Measurements from ENCODE around the gene SEC14L6. TPM values are rescaled to one million over a fixed set of nuclear protein-coding genes. Genes with fewer than 3 reads are reported as not detected.
A peak's percentile ranks its signal among the peaks of the same experiment; 100 is the strongest.
"Not testable (repeated sequence)": the region's sequence is repeated elsewhere in the genome, so short reads cannot be mapped to it uniquely, and the experiment has no call there.

Gene SEC14L6
- total RNA-seq, 1 experiment from 2014 or later, result not detected

DNA sequence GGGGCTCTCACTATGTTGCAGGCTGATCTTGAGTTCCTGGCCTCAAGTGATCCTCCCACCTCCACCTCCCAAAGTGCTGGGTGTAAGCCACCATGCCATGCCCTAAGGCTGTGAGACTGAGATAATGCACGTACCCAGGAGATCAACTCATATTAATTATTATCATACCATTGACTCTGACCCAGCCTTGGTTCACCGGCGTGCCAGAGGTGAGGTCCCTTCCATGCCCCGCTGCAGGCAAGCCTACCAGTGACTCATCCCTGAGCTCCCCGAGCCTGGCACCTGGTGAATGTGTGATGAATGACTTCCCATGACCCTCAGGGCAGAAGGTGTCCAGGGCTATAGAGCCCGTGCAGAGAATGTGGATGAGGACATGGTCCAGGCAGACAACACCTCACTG, 15.8 kb upstream of the SEC14L6 start:
- Mint-ChIP-seq H3K27me3 (ENCODE audit: insufficient read depth, unreplicated experiment) (no peaks in the 10 kb centered on the region), H3K9me3 (ENCODE audit: unreplicated experiment) (no peaks in the 10 kb centered on the region), H3K4me3 (ENCODE audit: unreplicated experiment) (no peak overlapping the region), H3K27ac (ENCODE audit: low read depth, unreplicated experiment) (no peak overlapping the region), H3K4me1 (ENCODE audit: insufficient read depth, unreplicated experiment) (peaks cover 5% of the 10 kb centered on the region), H3K36me3 (ENCODE audit: insufficient read depth, unreplicated experiment) (no peaks in the 10 kb centered on the region)
- peak; percentile 71 for DNase-seq (ENCODE audit: unreplicated experiment)
- TF ChIP-seq, protein P1, sequence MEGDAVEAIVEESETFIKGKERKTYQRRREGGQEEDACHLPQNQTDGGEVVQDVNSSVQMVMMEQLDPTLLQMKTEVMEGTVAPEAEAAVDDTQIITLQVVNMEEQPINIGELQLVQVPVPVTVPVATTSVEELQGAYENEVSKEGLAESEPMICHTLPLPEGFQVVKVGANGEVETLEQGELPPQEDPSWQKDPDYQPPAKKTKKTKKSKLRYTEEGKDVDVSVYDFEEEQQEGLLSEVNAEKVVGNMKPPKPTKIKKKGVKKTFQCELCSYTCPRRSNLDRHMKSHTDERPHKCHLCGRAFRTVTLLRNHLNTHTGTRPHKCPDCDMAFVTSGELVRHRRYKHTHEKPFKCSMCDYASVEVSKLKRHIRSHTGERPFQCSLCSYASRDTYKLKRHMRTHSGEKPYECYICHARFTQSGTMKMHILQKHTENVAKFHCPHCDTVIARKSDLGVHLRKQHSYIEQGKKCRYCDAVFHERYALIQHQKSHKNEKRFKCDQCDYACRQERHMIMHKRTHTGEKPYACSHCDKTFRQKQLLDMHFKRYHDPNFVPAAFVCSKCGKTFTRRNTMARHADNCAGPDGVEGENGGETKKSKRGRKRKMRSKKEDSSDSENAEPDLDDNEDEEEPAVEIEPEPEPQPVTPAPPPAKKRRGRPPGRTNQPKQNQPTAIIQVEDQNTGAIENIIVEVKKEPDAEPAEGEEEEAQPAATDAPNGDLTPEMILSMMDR (IDR thresholded peaks at IDR 0.05; ENCODE audit: unreplicated experiment), result no peak
- CTCF ChIA-PET, result interaction anchor here (0.6 kb wide), 1 partner anchor 78 kb away, joined by 5 read pairs; no protein-coding TSS in a partner anchor
- no TSS peak for BruUV-seq (replicated peaks)
- intact Hi-C loops (cut with micrococcal nuclease), result no loop called here
- POLR2A ChIA-PET, result interaction anchor here (0.8 kb wide), 1 partner anchor 15 kb away, joined by 5 read pairs; no protein-coding TSS in a partner anchor

DNA sequence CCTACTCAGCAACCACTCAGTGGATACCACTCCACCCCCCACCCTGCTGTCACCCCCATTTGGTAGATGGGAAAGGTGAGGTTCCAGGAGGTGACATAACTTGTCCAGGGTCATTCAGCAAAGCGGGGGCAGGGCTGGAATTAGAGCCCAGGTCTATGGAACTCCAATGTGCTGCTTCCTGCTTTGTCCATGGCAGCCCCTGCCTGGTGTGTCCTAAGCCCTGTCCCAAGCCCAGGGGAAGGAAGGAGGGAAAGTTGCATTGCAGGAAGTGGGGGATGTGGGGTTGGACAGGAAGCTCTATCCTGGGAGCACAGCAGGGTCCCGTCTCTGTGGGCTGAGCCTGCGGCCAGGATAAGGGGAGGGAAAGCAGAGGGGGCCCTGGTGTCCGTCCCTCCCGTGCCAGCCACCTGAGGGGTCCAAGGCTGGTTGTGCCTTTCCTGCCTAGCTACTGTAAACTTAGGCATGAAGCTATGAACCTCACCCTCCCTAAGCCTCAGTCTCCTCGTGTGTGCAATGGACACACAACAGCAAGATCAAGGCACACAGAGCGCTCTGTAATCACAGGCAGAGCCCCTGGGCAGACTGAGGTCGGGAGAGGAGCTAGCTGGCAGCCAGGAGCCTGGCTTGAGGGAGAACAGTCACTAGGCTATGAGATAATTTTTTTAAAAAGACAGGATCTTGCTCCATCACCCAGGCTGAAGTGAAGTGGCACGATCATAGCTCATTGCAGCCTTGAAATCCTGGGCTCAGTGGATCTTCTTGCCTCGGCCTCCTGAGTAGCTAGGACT, 15.1 kb upstream of the SEC14L6 start:
- no peaks in the 10 kb centered on the region for H3K9me3 Mint-ChIP-seq (ENCODE audit: unreplicated experiment)
- peaks cover 5% of the 10 kb centered on the region for H3K4me1 Mint-ChIP-seq (ENCODE audit: insufficient read depth, unreplicated experiment)
- ChIA-PET POLR2A (interaction anchor here (0.8 kb wide), 1 partner anchor 15 kb away, joined by 5 read pairs; no protein-coding TSS in a partner anchor), CTCF (no interaction called here)
- no peaks in the 10 kb centered on the region for H3K27me3 Mint-ChIP-seq (ENCODE audit: insufficient read depth, unreplicated experiment)
- intact Hi-C loops (cut with micrococcal nuclease), result no loop called here
- BruUV-seq (replicated peaks), result no TSS peak
- DNase-seq (ENCODE audit: unreplicated experiment), result no peak
- no peak overlapping the region for H3K27ac Mint-ChIP-seq (ENCODE audit: low read depth, unreplicated experiment)
- no peak overlapping the region for H3K4me3 Mint-ChIP-seq (ENCODE audit: unreplicated experiment)
- TF ChIP-seq, protein P1 (IDR thresholded peaks at IDR 0.05; ENCODE audit: unreplicated experiment), result no peak
- H3K36me3 Mint-ChIP-seq (ENCODE audit: insufficient read depth, unreplicated experiment), result no peaks in the 10 kb centered on the region

DNA sequence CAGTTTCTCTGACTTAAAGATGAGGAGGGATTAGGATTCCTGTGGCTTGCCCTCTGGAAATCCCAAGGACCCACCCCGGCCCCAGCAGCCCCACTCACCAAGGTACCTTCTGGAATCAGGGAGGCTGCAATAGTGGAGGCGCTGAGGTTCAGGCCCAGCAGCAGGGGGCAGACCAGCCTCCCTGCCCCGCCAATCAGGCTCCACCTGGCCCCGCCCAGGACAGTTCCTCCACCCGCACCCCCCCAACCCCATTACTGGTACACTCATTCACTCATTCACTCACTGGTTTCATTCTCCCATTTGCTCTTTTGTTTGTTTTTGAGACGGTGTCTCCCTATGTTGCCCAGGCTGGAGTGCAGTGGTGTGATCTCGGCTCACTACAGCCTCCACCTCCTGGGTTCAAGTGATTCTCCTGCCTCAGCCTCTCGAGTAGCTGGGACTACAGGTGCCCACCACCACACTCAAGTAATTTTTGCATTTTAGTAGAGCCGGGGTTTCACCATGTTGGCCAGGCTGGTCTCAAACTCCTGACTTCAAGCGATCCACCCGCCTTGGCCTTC, 14.2 kb upstream of the SEC14L6 start:
- intact Hi-C loops (cut with micrococcal nuclease); BruUV-seq (replicated peaks); H3K27me3 Mint-ChIP-seq (ENCODE audit: insufficient read depth, unreplicated experiment); POLR2A ChIA-PET; H3K4me1 Mint-ChIP-seq (ENCODE audit: insufficient read depth, unreplicated experiment); DNase-seq (ENCODE audit: unreplicated experiment); H3K4me3 Mint-ChIP-seq (ENCODE audit: unreplicated experiment); H3K9me3 Mint-ChIP-seq (ENCODE audit: unreplicated experiment); CTCF ChIA-PET; H3K36me3 Mint-ChIP-seq (ENCODE audit: insufficient read depth, unreplicated experiment); H3K27ac Mint-ChIP-seq (ENCODE audit: low read depth, unreplicated experiment): not testable (repeated sequence)
- TF ChIP-seq, protein P1 (IDR thresholded peaks at IDR 0.05; ENCODE audit: unreplicated experiment), result peak; percentile 5

DNA sequence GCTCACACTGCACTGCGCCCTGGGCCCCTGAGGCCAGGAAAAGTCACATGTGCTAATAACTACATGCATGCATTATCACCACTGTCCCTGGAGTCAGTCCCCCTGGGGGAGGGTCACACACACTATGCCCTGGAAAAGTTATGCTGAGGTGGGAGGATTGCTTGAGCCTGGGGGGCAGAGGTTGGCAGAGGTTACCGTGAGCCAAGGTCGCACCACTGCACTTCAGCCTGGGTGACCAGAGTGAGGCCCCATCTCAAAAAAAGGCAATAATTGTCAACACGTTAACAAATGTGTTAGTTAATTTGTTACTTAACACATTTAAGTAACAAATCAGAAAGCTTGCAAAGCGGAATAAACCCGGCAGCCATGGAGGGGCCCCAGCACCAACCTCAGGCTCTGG, 13.3 kb upstream of the SEC14L6 start:
- ChIA-PET CTCF (no interaction called here), POLR2A (interaction anchor here (0.7 kb wide), 1 partner anchor 30 kb away, joined by 3 read pairs; no protein-coding TSS in a partner anchor)
- no peaks in the 10 kb centered on the region for H3K36me3 Mint-ChIP-seq (ENCODE audit: insufficient read depth, unreplicated experiment)
- no peak overlapping the region for H3K27ac Mint-ChIP-seq (ENCODE audit: low read depth, unreplicated experiment)
- TF ChIP-seq, protein P1 (IDR thresholded peaks at IDR 0.05; ENCODE audit: unreplicated experiment), result no peak
- no peaks in the 10 kb centered on the region for H3K9me3 Mint-ChIP-seq (ENCODE audit: unreplicated experiment)
- no peaks in the 10 kb centered on the region for H3K27me3 Mint-ChIP-seq (ENCODE audit: insufficient read depth, unreplicated experiment)
- intact Hi-C loops (cut with micrococcal nuclease), result no loop called here
- no peak overlapping the region for H3K4me3 Mint-ChIP-seq (ENCODE audit: unreplicated experiment)
- DNase-seq (ENCODE audit: unreplicated experiment), result no peak
- H3K4me1 Mint-ChIP-seq (ENCODE audit: insufficient read depth, unreplicated experiment), result peaks cover 5% of the 10 kb centered on the region
- no TSS peak for BruUV-seq (replicated peaks)
